GM21825 (cell line): Measurements from ENCODE around the gene SCPEP1.

ENCODE experiments used
- ATAC-seq: cut with Tn5 transposase; IDR thresholded peaks from one replicate; pipeline ENCODE4 v1.9.1; 2021; ENCODE audit warnings: mild to moderate bottlenecking, moderate library complexity; ENCODE audit not compliant: unreplicated experiment

The SCPEP1 gene

GRCh38 chr17:56997313-56997712 lies 19.4 kb downstream of the SCPEP1 start:
- ATAC-seq, result no peak

- ATAC-seq, result no peak
Measured at GRCh38 chr17:57001541-57001940, 23.6 kb downstream of the SCPEP1 start.

- no peak for ATAC-seq
Measured at GRCh38 chr17:57002904-57003303, 25.0 kb downstream of the SCPEP1 start.

- ATAC-seq, result peak; percentile 85
Measured at GRCh38 chr17:57004944-57005579, 27.1 kb downstream of the SCPEP1 start.

GRCh38 chr17:57006040-57006439 lies 28.1 kb downstream of the SCPEP1 start:
- no peak for ATAC-seq

GRCh38 chr17:57008958-57009357 lies 31.0 kb downstream of the SCPEP1 start:
- no peak for ATAC-seq

GRCh38 chr17:57009737-57010445 lies 32.0 kb downstream of the SCPEP1 start:
- ATAC-seq, result no peak

- ATAC-seq, result no peak
Measured at GRCh38 chr17:57010487-57010886, 32.6 kb downstream of the SCPEP1 start.

GRCh38 chr17:57011491-57012015 lies 33.6 kb downstream of the SCPEP1 start:
- no peak for ATAC-seq

GRCh38 chr17:57016071-57016763 lies 38.3 kb downstream of the SCPEP1 start:
- no peak for ATAC-seq

- ATAC-seq, result no peak
Measured at GRCh38 chr17:57016764-57017116, 38.8 kb downstream of the SCPEP1 start.

- no peak for ATAC-seq
Measured at GRCh38 chr17:57017625-57018024, 39.7 kb downstream of the SCPEP1 start.

- ATAC-seq, result no peak
Measured at GRCh38 chr17:57020208-57020607, 42.3 kb downstream of the SCPEP1 start.

GRCh38 chr17:57021226-57021940 lies 43.5 kb downstream of the SCPEP1 start:
- ATAC-seq, result no peak

GRCh38 chr17:57025876-57026275 lies 47.9 kb downstream of the SCPEP1 start:
- ATAC-seq, result no peak

GRCh38 chr17:57027852-57028251 lies 49.9 kb downstream of the SCPEP1 start:
- no peak for ATAC-seq

- no peak for ATAC-seq
Measured at GRCh38 chr17:57032343-57032742, 54.4 kb downstream of the SCPEP1 start.

- ATAC-seq, result no peak
Measured at GRCh38 chr17:57033296-57033695, 55.4 kb downstream of the SCPEP1 start.

GRCh38 chr17:57034807-57035754 lies 57.1 kb downstream of the SCPEP1 start:
- no peak for ATAC-seq

GRCh38 chr17:57035971-57036481 lies 58.1 kb downstream of the SCPEP1 start:
- ATAC-seq, result no peak
